Trophoblast cell (in vitro differentiated cells and primary cell): Measurements from ENCODE around the gene SMAD3.
A peak's percentile ranks its signal among the peaks of the same experiment; 100 is the strongest.

Source experiments
- DNase-seq, 2 donors: peaks; one replicate each; pipeline ENCODE4 v3.0.0-alpha.2; 2016
- H2AFZ ChIP-seq: 2 replicates; pipeline ENCODE4 v1.6.1; 2013; ENCODE audit warnings: low read length, moderate library complexity, mild to moderate bottlenecking; ENCODE audit not compliant: insufficient read depth, poor library complexity
- H2AK5ac ChIP-seq: 2 replicates; pipeline ENCODE4 v1.6.1; 2013; ENCODE audit warnings: mild to moderate bottlenecking, low read length
- H2BK120ac ChIP-seq: 2 replicates; pipeline ENCODE4 v1.6.1; 2013; ENCODE audit warnings: low read length, mild to moderate bottlenecking, moderate library complexity; ENCODE audit not compliant: insufficient read depth, poor library complexity
- H2BK12ac ChIP-seq: 2 replicates; pipeline ENCODE4 v1.6.1; 2013; ENCODE audit warnings: mild to moderate bottlenecking, low read length, moderate library complexity
- H2BK5ac ChIP-seq: 2 replicates; pipeline ENCODE4 v1.6.1; 2013; ENCODE audit warnings: low read length, low read depth, moderate library complexity, mild to moderate bottlenecking; ENCODE audit not compliant: poor library complexity
- H3K14ac ChIP-seq: 2 replicates; pipeline ENCODE4 v1.6.1; 2013; ENCODE audit warnings: mild to moderate bottlenecking, low read length
- H3K18ac ChIP-seq: 2 replicates; pipeline ENCODE4 v1.6.1; 2013; ENCODE audit warnings: mild to moderate bottlenecking, low read length
- H3K23ac ChIP-seq: 2 replicates; pipeline ENCODE4 v1.6.1; 2013; ENCODE audit warnings: low read length
- H3K27ac ChIP-seq: 2 replicates; pipeline ENCODE4 v1.5.1; 2013; ENCODE audit warnings: low read depth, mild to moderate bottlenecking, inconsistent platforms, low read length, moderate library complexity
- H3K27me3 ChIP-seq: 2 replicates; pipeline ENCODE4 v1.6.1; 2013; ENCODE audit warnings: inconsistent platforms, mild to moderate bottlenecking, low read length, moderate library complexity; ENCODE audit not compliant: insufficient read depth
- H3K36me3 ChIP-seq, 2 experiments: 1 replicate in 1 of 2; 2 replicates in 1 of 2; pipeline ENCODE4 v1.6.1; 2013; ENCODE audit warnings: low read length in 2 of 2, mild to moderate bottlenecking in 2 of 2, moderate library complexity in 1 of 2; ENCODE audit not compliant: insufficient read depth in 2 of 2, control insufficient read depth in 1 of 2
- H3K4ac ChIP-seq: 2 replicates; pipeline ENCODE4 v1.6.1; 2013; ENCODE audit warnings: low read depth, mild to moderate bottlenecking, low read length, moderate library complexity
- H3K4me1 ChIP-seq, 2 experiments: 1 replicate in 1 of 2; 2 replicates in 1 of 2; pipeline ENCODE4 v1.6.1; 2013; ENCODE audit warnings: low read length in 2 of 2, mild to moderate bottlenecking in 2 of 2, moderate library complexity in 1 of 2; ENCODE audit not compliant: insufficient read depth in 2 of 2, control insufficient read depth in 1 of 2
- H3K4me2 ChIP-seq: 2 replicates; pipeline ENCODE4 v1.6.1; 2013; ENCODE audit warnings: inconsistent platforms, mild to moderate bottlenecking, low read length, moderate library complexity
- H3K4me3 ChIP-seq: 2 replicates; pipeline ENCODE4 v1.5.1; 2013; ENCODE audit warnings: mild to moderate bottlenecking, low read depth, low read length, inconsistent platforms
- H3K79me1 ChIP-seq: one replicate; pipeline ENCODE4 v1.6.1; 2013; ENCODE audit warnings: low read length
- H3K79me2 ChIP-seq: 2 replicates; pipeline ENCODE4 v1.6.1; 2013; ENCODE audit warnings: low read length, mild to moderate bottlenecking; ENCODE audit not compliant: control insufficient read depth, insufficient read depth, poor library complexity
- H3K9ac ChIP-seq: 2 replicates; pipeline ENCODE4 v1.6.1; 2013; ENCODE audit warnings: mild to moderate bottlenecking, low read length
- H3K9me3 ChIP-seq: 2 replicates; pipeline ENCODE4 v1.6.1; 2013; ENCODE audit warnings: low read depth, mild to moderate bottlenecking, control low read depth, inconsistent platforms, low read length; ENCODE audit not compliant: insufficient read depth
- H4K12ac ChIP-seq: 2 replicates; pipeline ENCODE4 v1.6.1; 2013; ENCODE audit warnings: low read depth, mild to moderate bottlenecking, low read length, moderate library complexity
- H4K8ac ChIP-seq: 2 replicates; pipeline ENCODE4 v1.6.1; 2013; ENCODE audit warnings: low read depth, mild to moderate bottlenecking, low read length, moderate library complexity
- H4K91ac ChIP-seq: one replicate; pipeline ENCODE4 v1.6.1; 2013; ENCODE audit warnings: low read depth, mild to moderate bottlenecking, low read length, moderate library complexity
- WGBS: extraction: QIAGEN DNeasy Blood & Tissue Kit; methylation state at CpG from one replicate; pipeline ENCODE4 v1.1.7; 2013; ENCODE audit warnings: missing lambda C conversion rate; ENCODE audit not compliant: insufficient read length, insufficient coverage; ENCODE audit errors: extremely low coverage; 5-methylcytosine and 5-hydroxymethylcytosine counted together

SMAD3 gene

GRCh38 chr15:67190813-67191212, 125.4 kb downstream of the SMAD3 start:
- no peak overlapping the region for H4K91ac ChIP-seq
- no peak overlapping the region for H2BK120ac ChIP-seq
- no peak overlapping the region for H4K8ac ChIP-seq
- H3K36me3 ChIP-seq, result peaks cover 54 to 71% of the 10 kb centered on the region in 2 experiments
- no peak overlapping the region for H3K4me3 ChIP-seq
- H3K27ac ChIP-seq, result no peak overlapping the region
- no peak overlapping the region for H3K18ac ChIP-seq
- peaks cover 2 to 7% of the 10 kb centered on the region in 2 experiments for H3K4me1 ChIP-seq
- H3K4me2 ChIP-seq, result no peak overlapping the region
- no peak overlapping the region for H2AK5ac ChIP-seq
- H3K9ac ChIP-seq, result no peak overlapping the region
- no peaks in the 10 kb centered on the region for H3K27me3 ChIP-seq
- no peak overlapping the region for H2AFZ ChIP-seq
- H3K23ac ChIP-seq, result no peak overlapping the region
- H2BK5ac ChIP-seq, result no peak overlapping the region
- H3K14ac ChIP-seq, result no peak overlapping the region
- no peak overlapping the region for H3K4ac ChIP-seq
- no peaks in the 10 kb centered on the region for H3K79me2 ChIP-seq
- no peak for DNase-seq
- no peak overlapping the region for H2BK12ac ChIP-seq
- peaks cover 1% of the 10 kb centered on the region for H3K79me1 ChIP-seq
- peaks cover 4% of the 10 kb centered on the region for H3K9me3 ChIP-seq
- no CpG with 5 or more reads among the region's 11 CpGs for WGBS
- H4K12ac ChIP-seq, result no peak overlapping the region

DNA sequence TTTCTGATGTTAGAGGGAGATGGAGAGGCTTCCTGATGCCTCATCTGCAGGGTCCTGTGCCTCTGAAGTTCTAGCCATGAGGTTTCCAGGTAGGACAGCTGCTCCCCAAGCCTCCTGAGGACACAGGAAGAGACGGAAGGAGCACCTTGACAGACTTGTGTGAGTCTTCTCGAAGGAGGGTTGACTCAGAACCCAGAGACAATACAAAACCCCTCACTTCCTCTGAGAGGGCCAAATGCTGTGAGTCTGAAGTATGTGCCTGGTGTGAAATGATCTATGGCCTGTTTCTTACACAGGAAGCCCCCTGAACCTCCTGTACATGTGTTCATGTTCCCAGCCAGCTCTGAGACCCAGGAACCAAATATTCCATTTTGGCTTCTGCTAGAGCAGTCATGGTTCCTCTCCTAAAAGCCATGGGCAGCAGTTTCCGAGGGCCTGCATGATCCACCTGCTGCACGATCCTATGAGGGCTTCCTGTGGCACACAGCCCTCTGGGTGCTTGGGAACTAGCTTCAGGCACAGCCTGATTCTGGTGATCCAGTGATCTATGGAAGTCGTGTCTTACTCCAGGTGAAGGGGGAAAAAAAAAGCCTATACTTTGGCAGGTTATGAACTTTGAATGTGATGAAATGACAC, 126.9 kb downstream of the SMAD3 start:
- Histone ChIP-seq H3K4me2 (no peak overlapping the region), H3K36me3 (peaks cover 42 to 56% of the 10 kb centered on the region in 2 experiments), H2BK120ac (no peak overlapping the region), H4K8ac (no peak overlapping the region), H3K9me3 (peaks cover 4% of the 10 kb centered on the region), H3K18ac (no peak overlapping the region), H3K9ac (no peak overlapping the region), H3K4me1 (peaks cover 2 to 7% of the 10 kb centered on the region in 2 experiments), H2BK5ac (no peak overlapping the region), H2BK12ac (no peak overlapping the region), H4K12ac (no peak overlapping the region), H3K27me3 (no peaks in the 10 kb centered on the region), H3K4me3 (no peak overlapping the region), H3K79me1 (peaks cover 1% of the 10 kb centered on the region), H3K27ac (no peak overlapping the region), H3K14ac (no peak overlapping the region), H2AK5ac (no peak overlapping the region), H4K91ac (no peak overlapping the region), H2AFZ (no peak overlapping the region), H3K79me2 (no peaks in the 10 kb centered on the region), H3K4ac (no peak overlapping the region), H3K23ac (no peak overlapping the region)
- DNase-seq, result no peak
- no CpG with 5 or more reads among the region's 5 CpGs for WGBS

DNA sequence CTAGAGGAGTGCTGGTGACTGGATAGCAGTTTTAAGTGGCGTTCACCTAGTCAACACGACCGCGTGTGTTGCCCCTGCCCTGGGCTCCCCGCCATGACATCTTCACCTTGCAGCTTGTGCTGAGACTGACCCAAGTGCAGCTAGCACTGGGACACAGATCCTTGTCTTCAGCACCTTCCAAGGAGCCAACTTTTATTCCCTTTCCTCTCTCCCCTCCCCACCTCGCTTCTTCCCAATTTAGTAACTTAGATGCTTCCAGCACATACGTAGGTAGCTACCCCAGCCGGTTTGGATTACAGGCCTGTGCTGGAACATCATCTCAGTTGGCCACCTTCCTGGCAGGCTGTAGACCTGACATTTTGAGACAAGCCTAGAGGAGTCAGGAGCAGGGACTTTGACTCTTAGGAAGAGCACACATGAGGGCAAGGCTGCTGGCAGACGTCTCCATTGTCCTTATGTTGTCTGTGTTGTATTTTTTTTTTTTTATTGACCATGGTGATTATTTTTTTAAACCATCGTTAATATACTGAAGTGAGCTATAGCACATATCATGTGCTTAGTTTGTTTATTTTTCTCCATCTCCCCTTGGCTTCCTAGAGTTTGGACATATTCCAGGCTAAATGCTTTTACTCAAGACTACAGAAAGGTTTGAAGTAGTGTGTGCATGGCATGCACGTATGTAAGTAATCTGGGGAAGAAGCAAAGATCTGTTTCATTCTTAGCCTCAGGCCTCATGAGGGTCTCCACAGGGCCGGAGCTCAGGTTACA, 128.0 kb downstream of the SMAD3 start:
- Histone ChIP-seq H2BK12ac (no peak overlapping the region), H3K4me3 (no peak overlapping the region), H4K12ac (no peak overlapping the region), H3K4me2 (no peak overlapping the region), H3K4ac (no peak overlapping the region), H3K27ac (no peak overlapping the region), H3K79me1 (peaks cover 1% of the 10 kb centered on the region), H3K79me2 (no peaks in the 10 kb centered on the region), H3K18ac (no peak overlapping the region), H2AFZ (no peak overlapping the region), H3K14ac (no peak overlapping the region), H3K9ac (no peak overlapping the region), H3K27me3 (no peaks in the 10 kb centered on the region), H3K9me3 (peaks cover 2% of the 10 kb centered on the region), H4K91ac (no peak overlapping the region), H3K36me3 (peaks cover 33 to 50% of the 10 kb centered on the region in 2 experiments), H3K23ac (no peak overlapping the region), H3K4me1 (peaks cover 2 to 7% of the 10 kb centered on the region in 2 experiments), H2BK5ac (no peak overlapping the region), H2BK120ac (no peak overlapping the region), H2AK5ac (no peak overlapping the region), H4K8ac (no peak overlapping the region)
- no CpG with 5 or more reads among the region's 12 CpGs for WGBS
- peak in 1 of 2 donors; percentile 60 for DNase-seq

GRCh38 chr15:67194171-67195114, 129.0 kb downstream of the SMAD3 start:
- no peaks in the 10 kb centered on the region for H3K27me3 ChIP-seq
- no peak overlapping the region for H4K12ac ChIP-seq
- H3K4me3 ChIP-seq, result no peak overlapping the region
- H3K27ac ChIP-seq, result no peak overlapping the region
- H3K79me1 ChIP-seq, result peaks cover 1% of the 10 kb centered on the region
- no peak overlapping the region for H2AFZ ChIP-seq
- WGBS, result no CpG with 5 or more reads among the region's 9 CpGs
- H3K9me3 ChIP-seq, result peaks cover 2% of the 10 kb centered on the region
- H2BK5ac ChIP-seq, result no peak overlapping the region
- no peak overlapping the region for H3K9ac ChIP-seq
- H3K4me2 ChIP-seq, result no peak overlapping the region
- H4K8ac ChIP-seq, result no peak overlapping the region
- H2BK12ac ChIP-seq, result no peak overlapping the region
- H3K18ac ChIP-seq, result no peak overlapping the region
- H2BK120ac ChIP-seq, result no peak overlapping the region
- no peak overlapping the region for H4K91ac ChIP-seq
- no peak for DNase-seq
- H3K14ac ChIP-seq, result no peak overlapping the region
- H3K23ac ChIP-seq, result no peak overlapping the region
- no peaks in the 10 kb centered on the region for H3K79me2 ChIP-seq
- peaks cover 2 to 9% of the 10 kb centered on the region in 2 experiments for H3K4me1 ChIP-seq
- H3K36me3 ChIP-seq, result peaks cover 27 to 43% of the 10 kb centered on the region in 2 experiments
- H3K4ac ChIP-seq, result no peak overlapping the region
- no peak overlapping the region for H2AK5ac ChIP-seq
